ENCODE results near the gene LENG1.
"Not testable (repeated sequence)": the region's sequence is repeated elsewhere in the genome, so short reads cannot be mapped to it uniquely, and the experiment has no call there.

- TF ChIP-seq CTCF (conservative IDR thresholded peaks at IDR 0.05; ENCODE audit: low read length); EZH2phosphoT487 (IDR thresholded peaks at IDR 0.05; ENCODE audit: borderline replicate concordance): not testable (repeated sequence)
Observed at GRCh38 chr19:54207193-54207592, 47.7 kb upstream of the LENG1 start.
